HG02763 (cell line): Measurements from ENCODE around the gene CRABP2.
A peak's percentile ranks its signal among the peaks of the same experiment; 100 is the strongest.

Source experiments
- ATAC-seq: cut with Tn5 transposase; IDR thresholded peaks from one replicate; pipeline ENCODE4 v1.9.1; 2021; ENCODE audit warnings: mild to moderate bottlenecking, moderate library complexity; ENCODE audit not compliant: unreplicated experiment

The CRABP2 gene

GRCh38 chr1:156742801-156743200 lies 37.4 kb upstream of the CRABP2 start:
- no peak for ATAC-seq

GRCh38 chr1:156742017-156742416 lies 36.6 kb upstream of the CRABP2 start:
- no peak for ATAC-seq

GRCh38 chr1:156741481-156741983 lies 36.1 kb upstream of the CRABP2 start:
- no peak for ATAC-seq

GRCh38 chr1:156740741-156741480 lies 35.5 kb upstream of the CRABP2 start, which contains the start of gene MRPL24:
Gene MRPL24, minus strand, starts transcription at chr1:156741088. Its CDS starts 2,384 bp downstream, at chr1:156738704.
- peak; percentile 83 for ATAC-seq

- no peak for ATAC-seq
Observed at GRCh38 chr1:156740237-156740740, 34.9 kb upstream of the CRABP2 start.

GRCh38 chr1:156738916-156739315 lies 33.5 kb upstream of the CRABP2 start:
- no peak for ATAC-seq

GRCh38 chr1:156738407-156738806 lies 33.0 kb upstream of the CRABP2 start:
- ATAC-seq: no peak

GRCh38 chr1:156733989-156734584 lies 28.7 kb upstream of the CRABP2 start:
- ATAC-seq: no peak

- peak; percentile 87 for ATAC-seq
Observed at GRCh38 chr1:156728599-156729462, 23.4 kb upstream of the CRABP2 start, which contains the start of gene ISG20L2. Gene ISG20L2, minus strand, starts transcription at chr1:156728766. Its CDS starts 1,114 bp downstream, at chr1:156727652.

- peak; percentile 53 for ATAC-seq
Observed at GRCh38 chr1:156727926-156728598, 22.7 kb upstream of the CRABP2 start, which contains the start of gene METTL25B. Gene METTL25B, plus strand, starts transcription at chr1:156728469. Its CDS starts 636 bp downstream, at chr1:156729105.

GRCh38 chr1:156727492-156727891 lies 22.1 kb upstream of the CRABP2 start:
- no peak for ATAC-seq

- no peak for ATAC-seq
Observed at GRCh38 chr1:156726549-156727226, 21.3 kb upstream of the CRABP2 start.

GRCh38 chr1:156725683-156726280 lies 20.4 kb upstream of the CRABP2 start:
- no peak for ATAC-seq

GRCh38 chr1:156721535-156721934 lies 16.2 kb upstream of the CRABP2 start:
- ATAC-seq: no peak

- no peak for ATAC-seq
Observed at GRCh38 chr1:156721131-156721530, 15.7 kb upstream of the CRABP2 start.

GRCh38 chr1:156717351-156717750 lies 12.0 kb upstream of the CRABP2 start:
- ATAC-seq: no peak

- ATAC-seq: no peak
Observed at GRCh38 chr1:156714830-156715229, 9.4 kb upstream of the CRABP2 start.

GRCh38 chr1:156712626-156713025 lies 7.2 kb upstream of the CRABP2 start:
- no peak for ATAC-seq
